ENCODE results near the gene ARHGAP24.
"Not testable (repeated sequence)": the region's sequence is repeated elsewhere in the genome, so short reads cannot be mapped to it uniquely, and the experiment has no call there.

ARHGAP24 gene

DNA sequence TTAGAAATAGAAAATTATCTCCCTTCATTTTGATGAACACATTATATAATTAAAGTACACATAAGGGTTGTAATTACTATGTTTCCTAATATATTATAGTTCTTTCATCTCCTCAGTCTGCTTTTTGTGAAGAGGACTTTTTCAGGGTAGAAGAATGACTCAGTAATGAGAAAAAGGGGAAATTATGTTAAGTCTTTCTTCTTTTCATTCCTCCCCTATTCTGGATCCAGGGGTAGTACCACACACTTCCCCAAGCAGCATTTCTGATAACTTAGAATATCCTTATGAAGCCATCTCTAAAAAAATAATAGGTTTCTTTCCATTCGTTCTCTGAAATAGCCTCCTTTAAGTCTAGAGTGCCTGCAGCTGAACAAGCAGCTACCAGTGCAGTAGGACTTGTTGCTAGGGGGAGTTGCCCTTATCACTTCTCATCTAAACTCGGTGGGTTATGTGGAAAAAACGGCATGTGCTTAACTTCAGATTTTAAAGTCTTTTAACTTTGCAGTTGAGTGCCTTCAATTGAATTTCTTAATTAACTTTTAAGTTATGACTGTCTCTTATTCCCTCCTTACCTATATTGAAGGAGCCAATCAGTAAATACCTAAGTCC is 184.8 kb downstream of the ARHGAP24 start:
- no peak for DNase-seq

DNA sequence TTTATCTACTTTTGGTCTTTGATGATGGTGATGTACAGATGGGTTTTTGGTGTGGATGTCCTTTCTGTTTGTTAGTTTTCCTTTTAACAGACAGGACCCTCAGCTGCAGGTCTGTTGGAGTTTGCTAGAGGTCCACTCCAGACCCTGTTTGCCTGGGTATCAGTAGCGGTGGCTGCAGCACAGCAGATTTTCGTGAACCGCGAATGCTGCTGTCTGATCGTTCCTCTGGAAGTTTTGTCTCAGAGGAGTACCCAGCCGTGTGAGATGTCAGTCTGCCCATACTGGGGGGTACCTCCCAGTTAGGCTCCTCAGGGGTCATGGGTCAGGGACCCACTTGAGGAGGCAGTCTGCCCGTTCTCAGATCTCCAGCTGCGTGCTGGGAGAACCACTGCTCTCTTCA is 191.7 kb downstream of the ARHGAP24 start:
- DNase-seq = not testable (repeated sequence)

DNA sequence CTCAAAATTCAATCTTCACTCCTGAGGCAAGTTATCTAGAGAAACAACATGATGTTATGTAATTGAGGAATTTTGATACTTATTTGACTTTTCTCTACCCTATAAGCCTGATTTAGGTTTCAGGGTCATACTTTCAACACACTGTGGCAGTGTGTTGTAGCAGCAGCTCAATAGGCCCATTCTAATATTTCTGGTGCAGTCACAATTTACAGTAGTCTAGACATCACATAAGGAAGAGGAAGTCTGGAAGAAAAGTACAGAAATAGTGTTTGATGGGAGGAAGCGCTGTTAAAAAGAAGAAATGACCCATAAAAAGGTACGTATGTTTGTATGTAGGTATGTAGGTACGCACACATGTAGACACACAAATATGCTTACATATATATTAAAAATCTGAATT is 194.3 kb downstream of the ARHGAP24 start:
- DNase-seq = no peak

- DNase-seq = no peak
These were observed 195.1 kb downstream of the ARHGAP24 start for GRCh38 chr4:85669992-85670548.

DNA sequence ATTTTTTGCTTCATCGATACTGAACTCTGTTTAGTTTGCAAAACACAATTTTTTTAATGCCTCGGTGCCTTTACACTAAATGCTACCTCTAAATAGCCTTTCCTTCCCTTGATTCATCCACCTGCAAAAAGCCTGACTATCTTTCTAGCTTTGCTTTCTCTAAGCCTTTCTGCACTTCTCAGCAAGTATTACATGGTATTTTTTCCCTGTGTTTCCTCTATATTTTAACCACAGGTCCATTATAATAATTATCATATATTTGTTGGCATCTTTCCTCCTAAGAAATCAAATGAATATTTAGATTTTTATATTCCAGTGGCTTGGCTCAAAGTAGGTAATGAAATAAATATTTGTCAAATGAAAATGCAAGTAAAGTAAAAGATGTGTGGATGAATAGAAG is 196.2 kb downstream of the ARHGAP24 start:
- DNase-seq = no peak

DNA sequence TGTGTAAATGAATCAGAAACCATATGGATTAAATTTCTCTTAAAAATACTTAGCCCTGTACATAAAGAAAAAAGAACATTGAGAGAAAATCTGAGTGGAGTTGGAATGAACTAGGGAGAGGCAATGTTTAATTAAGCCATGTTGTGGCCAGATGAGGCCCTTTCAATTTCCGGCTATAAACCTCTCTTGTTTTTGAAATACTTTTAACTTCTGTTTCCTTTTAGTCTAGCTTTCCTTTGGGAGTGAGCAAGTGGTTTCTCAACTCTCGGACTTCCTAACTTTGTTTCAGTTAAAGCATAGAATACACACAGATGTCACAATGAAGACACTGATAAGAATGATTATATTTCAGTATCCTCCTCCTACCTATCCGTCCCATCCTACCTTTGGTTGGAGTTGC is 197.2 kb downstream of the ARHGAP24 start:
- no peak for DNase-seq

DNA sequence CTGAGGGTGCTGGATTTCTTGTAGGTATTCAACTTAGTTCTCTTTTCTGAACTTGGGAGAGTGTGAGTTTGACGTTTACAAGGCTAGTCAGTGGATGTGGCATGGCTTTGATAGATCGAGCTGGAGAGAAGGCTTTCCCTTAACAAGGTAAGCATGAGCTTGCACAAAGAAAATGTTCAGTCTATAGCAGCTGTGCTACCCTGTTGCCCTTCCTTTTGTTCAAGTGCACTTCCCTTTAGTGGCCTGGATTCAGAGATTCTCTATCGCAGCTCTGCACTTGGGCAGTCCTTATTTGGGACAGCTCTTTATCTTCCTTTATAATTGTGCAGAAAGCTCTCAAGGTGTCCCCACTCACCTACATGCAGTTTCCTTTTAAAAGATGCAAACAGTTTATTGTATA is 198.0 kb downstream of the ARHGAP24 start:
- no peak for DNase-seq

DNA sequence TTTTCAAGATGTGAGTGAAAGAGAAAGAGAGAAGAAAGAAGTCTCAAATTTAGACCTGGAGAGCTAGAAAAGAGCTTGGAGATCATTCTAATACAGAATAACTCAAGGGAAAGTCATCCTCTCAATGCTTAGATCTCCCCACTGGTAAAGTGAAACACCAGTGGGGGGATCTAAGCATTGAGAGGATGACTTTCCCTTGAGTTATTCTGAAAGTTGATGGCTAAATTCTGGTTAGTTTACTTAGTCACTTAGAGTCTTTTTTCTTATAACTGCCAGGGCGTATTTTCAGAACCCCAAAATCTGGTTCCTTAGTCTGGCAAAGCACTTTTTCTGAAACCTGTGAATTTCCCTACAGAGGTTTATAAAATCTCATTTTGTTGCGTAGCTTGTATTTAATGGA is 198.6 kb downstream of the ARHGAP24 start:
- no peak for DNase-seq

DNA sequence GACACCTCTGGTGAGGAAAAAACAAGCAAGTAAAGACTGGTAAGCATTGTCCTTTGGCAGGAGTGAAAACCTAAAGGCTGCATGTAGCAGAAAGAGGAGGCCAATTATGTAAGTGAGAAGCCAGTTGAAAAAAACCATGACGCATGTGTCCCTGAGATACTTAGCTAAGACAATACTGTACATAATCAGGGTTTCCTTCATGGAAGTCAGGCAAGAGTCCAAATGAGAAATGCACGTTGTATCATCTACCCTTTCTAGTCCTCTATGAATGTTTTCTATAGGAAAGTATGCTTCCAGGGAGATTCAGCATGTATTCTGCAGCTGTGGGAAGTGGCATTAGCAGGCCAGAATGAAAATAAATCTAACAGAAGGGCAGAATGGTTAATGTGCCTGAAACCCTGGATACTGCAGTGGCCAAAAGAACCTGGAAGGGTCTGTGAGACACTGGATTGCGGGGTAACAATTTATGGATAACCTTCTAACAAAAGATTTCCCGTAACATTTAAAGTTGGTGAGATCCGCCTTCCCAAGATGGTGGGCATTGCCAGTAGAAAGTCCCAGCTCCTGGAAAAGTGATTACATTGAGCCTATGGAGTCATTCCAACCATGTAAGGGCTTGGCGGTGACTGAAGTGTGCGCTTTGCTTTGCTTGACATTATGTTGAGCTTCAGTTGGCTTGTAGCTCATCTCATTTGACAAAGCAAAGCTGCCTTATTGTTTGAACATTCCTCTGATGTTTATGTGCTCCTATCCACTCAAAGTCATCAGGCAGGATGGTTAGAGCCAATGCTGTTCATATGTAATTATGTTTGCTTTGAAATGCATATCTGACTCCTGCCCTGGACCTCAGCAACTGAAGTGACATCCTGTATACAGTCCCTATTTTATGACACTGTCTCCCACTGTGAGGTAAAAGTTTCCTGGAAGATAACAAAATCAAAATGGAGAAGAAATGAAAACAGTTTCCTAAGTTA is 200.4 kb downstream of the ARHGAP24 start:
- no peak for DNase-seq

DNA sequence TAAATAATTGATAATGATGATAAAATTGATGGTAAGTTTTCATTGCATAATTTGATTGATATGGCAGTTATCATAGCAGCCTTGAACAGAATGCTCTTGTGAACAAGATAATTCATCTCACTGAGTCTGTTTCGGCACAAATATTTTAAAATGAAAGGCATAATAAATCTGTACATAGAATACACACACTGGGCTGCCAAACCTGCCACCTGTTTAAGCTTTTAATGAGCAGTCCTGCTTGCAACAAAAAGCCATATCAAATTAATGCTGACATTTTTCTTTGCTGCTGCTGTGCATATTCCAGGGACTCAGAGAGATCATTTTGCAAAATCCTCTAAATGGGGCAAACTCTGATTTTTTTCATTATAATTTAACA is 201.1 kb downstream of the ARHGAP24 start:
- no peak for DNase-seq

GRCh38 chr4:85676850-85677590 is 202.1 kb downstream of the ARHGAP24 start:
- no peak for DNase-seq

- DNase-seq = no peak
These were observed 206.3 kb downstream of the ARHGAP24 start for GRCh38 chr4:85681221-85681657.

GRCh38 chr4:85681921-85682320 is 207.0 kb downstream of the ARHGAP24 start:
- no peak for DNase-seq

- no peak for DNase-seq
These were observed 207.4 kb downstream of the ARHGAP24 start for GRCh38 chr4:85682391-85682790.

DNA sequence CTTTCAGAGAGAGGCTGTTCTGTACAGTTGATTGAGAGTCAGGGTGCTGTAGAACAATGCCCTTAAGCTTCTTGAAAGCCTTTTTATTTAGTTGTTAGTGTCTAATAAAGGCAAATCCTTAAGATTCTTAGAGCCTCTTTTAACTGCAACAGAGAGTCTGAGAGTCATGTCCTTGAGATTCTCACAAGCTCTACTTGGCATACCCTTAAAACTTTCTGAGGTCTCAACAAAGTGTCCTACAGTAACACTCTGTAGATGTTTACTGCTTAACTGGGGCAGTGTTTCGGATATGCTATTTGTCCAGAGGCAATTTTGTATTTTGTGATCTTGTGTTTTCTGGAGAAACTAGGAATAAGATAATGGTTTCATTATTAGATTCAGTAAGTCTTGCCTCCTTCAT is 209.7 kb downstream of the ARHGAP24 start:
- no peak for DNase-seq

DNA sequence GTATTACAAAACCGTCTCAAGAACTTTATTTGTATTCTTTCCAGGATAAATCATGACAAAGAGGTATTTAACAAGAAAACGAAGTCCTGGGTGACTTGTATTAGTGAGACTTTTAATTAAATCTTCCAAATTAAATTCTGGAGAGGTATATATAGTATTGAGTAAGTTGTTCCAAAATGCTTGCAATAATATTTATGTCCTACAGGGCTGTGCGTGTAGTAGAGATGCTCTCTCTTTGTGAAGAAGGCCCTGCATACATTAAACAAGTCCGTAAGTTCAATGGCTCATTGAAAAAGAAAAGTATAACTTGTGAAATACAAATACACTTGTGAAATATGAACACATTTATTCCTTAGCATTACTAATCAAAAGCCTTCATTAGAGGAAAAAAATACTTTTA is 211.4 kb downstream of the ARHGAP24 start:
- no peak for DNase-seq

DNA sequence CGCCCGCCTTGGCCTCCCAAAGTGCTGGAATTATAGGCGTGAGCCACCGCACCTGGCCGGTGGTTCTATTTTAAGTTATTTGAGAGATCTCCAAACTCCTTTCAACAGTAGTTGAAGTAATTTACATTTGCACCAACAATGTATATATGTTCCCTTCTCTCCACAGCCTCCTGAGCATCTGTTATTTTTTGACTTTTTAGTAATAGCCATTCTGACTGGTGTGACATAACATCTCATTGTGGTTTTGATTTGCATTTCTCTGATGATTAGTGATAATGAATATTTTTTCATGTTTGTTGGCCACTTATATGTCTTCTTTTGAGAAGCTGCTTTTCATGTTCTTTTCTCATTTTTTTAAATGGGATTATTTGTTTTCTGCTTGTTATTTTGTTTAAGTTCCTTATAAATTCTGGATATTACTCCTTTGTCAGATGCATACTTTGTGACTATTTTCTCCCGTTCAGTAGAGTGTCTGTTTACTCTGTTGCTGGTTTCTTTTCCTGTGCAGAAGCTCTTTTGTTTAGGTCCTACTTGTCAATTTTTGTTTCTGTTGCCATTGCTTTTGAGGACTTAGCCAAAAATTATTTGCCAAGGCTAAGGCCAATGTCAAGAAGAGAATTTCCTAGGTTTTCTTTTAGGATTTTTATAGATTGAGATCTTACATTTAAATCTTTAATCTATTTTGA is 213.2 kb downstream of the ARHGAP24 start:
- no peak for DNase-seq

DNA sequence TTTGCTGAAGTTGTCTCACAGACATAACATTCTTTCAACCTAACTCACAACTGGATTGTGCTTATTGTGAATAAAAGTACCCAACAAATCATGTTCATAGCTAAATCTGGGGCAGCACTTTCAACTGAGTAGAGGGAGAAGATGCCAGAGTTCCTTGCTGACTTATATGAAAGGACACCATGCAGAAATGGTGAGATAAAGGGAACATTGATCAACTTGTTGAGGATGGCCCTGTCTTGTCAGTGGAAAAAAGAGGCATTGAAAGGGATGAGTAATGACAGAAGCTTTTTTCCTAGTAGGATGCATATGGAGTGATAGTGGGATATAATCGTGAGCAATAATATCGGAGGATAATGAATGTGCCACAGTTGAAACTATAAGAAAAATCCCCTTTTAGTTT is 221.7 kb downstream of the ARHGAP24 start:
- DNase-seq = no peak

- DNase-seq = no peak
These were observed 222.9 kb downstream of the ARHGAP24 start for GRCh38 chr4:85697854-85698253.

DNA sequence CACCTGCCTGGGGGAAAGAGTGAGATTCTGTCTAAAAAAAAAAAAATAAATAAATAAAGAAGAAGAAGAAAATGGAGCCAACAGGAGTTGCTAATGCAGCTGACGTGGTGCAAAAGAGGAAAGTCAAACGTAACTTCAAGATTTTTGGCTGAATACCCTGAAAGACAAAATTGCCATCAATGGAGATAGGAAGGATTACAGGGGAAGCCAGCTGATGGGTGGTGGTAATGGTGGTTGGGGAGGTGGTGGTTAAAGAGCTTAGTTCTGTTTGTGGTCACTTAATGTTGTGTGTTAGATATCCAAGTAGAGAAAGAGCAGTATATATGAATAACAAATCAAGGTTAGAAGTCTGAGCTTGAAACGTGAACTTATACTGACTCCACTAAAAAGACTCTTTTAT is 225.4 kb downstream of the ARHGAP24 start:
- DNase-seq = no peak

- DNase-seq = no peak
These were observed 226.9 kb downstream of the ARHGAP24 start for GRCh38 chr4:85701861-85702321.

GRCh38 chr4:85703096-85703495 is 228.1 kb downstream of the ARHGAP24 start:
- no peak for DNase-seq

GRCh38 chr4:85707611-85708010 is 232.7 kb downstream of the ARHGAP24 start:
- DNase-seq = no peak

Measured in stimulated activated CD4-positive, alpha-beta T cell treated with anti-CD3 and anti-CD28 coated beads, Interleukin-2, amount 100 ng/mL, for 48 hours (primary cell).